WERI-Rb-1 (cell line): Measurements from ENCODE around the gene MAP3K4.

Source experiments
- DNase-seq: peaks from one replicate; pipeline ENCODE4 v3.0.0-alpha.2; 2020
- H3K27ac ChIP-seq: fragments of 250-450 bp; sonication (Bioruptor Pico); 2 replicates; pipeline ENCODE4 v1.5.1; 2020; ENCODE audit warnings: mild to moderate bottlenecking, moderate library complexity
- H3K27me3 ChIP-seq: fragments of 250-450 bp; sonication (Bioruptor Pico); 2 replicates; pipeline ENCODE4 v1.5.1; 2021; ENCODE audit warnings: mild to moderate bottlenecking, low read depth, moderate library complexity; ENCODE audit not compliant: insufficient read depth, severe bottlenecking
- H3K36me3 ChIP-seq: fragments of 250-450 bp; sonication (Bioruptor Pico); 2 replicates; pipeline ENCODE4 v1.5.1; 2020; ENCODE audit warnings: mild to moderate bottlenecking, moderate library complexity
- H3K4me3 ChIP-seq: 2 replicates; pipeline ENCODE4 v1.5.1; 2011; ENCODE audit warnings: low read depth, mild to moderate bottlenecking, control low read depth, low read length
- H3K9me3 ChIP-seq: fragments of 250-450 bp; sonication (Bioruptor Pico); 2 replicates; pipeline ENCODE4 v1.5.1; 2021; ENCODE audit warnings: mild to moderate bottlenecking, moderate library complexity; ENCODE audit not compliant: severe bottlenecking
- TF ChIP-seq, protein P1 (sequence below): IDR thresholded peaks from 2 replicates; pipeline ENCODE4 v1.5.1; 2011; ENCODE audit warnings: low read depth, mild to moderate bottlenecking, control low read depth, inconsistent platforms, low read length

MAP3K4 gene

DNA sequence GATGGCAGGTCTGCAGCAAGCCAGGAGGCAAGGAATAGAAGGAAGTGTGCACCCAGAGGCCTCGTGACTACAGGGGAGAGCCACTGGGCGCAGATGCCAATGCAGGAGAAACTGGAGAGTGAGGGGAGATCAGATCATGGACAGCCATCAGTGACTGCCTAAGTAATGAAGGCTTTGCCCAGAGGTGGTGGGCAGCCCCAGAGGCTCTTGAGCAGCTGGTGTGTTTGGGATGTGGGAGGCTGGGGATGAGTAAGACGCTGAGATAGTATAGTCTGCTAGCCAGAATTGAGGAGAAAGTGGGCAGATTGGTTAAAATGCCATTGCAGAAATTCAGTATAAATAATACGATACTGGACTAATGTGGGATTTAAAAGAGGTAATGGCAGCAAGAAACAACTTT lies 111.9 kb downstream of the MAP3K4 start:
- TF ChIP-seq, protein P1, sequence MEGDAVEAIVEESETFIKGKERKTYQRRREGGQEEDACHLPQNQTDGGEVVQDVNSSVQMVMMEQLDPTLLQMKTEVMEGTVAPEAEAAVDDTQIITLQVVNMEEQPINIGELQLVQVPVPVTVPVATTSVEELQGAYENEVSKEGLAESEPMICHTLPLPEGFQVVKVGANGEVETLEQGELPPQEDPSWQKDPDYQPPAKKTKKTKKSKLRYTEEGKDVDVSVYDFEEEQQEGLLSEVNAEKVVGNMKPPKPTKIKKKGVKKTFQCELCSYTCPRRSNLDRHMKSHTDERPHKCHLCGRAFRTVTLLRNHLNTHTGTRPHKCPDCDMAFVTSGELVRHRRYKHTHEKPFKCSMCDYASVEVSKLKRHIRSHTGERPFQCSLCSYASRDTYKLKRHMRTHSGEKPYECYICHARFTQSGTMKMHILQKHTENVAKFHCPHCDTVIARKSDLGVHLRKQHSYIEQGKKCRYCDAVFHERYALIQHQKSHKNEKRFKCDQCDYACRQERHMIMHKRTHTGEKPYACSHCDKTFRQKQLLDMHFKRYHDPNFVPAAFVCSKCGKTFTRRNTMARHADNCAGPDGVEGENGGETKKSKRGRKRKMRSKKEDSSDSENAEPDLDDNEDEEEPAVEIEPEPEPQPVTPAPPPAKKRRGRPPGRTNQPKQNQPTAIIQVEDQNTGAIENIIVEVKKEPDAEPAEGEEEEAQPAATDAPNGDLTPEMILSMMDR, result no peak
- no peak overlapping the region for H3K27ac ChIP-seq
- no peak overlapping the region for H3K4me3 ChIP-seq
- no peak for DNase-seq
- H3K9me3 ChIP-seq, result no peaks in the 10 kb centered on the region
- H3K27me3 ChIP-seq, result no peaks in the 10 kb centered on the region
- H3K36me3 ChIP-seq, result peaks cover 34% of the 10 kb centered on the region

DNA sequence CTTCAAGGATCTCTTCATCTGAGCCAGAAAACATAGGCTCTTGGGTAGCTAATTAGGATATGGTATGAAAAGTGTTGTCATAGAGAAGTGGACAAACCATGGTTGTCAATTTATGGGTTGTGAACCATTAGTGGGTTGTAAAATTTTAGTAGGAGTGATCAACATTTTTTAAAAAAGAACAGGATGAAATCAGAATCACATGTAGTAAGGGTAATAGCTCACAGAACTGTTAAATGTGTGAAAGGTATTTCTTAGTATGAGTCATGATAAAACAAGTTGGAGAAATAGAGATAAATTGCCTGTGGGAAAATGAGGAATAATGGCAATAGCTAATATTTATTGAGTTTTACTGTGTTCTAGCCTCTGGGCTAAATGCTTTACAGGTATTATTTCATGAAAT lies 113.4 kb downstream of the MAP3K4 start:
- Histone ChIP-seq H3K9me3 (no peaks in the 10 kb centered on the region), H3K4me3 (no peak overlapping the region), H3K27ac (no peak overlapping the region), H3K27me3 (no peaks in the 10 kb centered on the region), H3K36me3 (peaks cover 43% of the 10 kb centered on the region)
- no peak for DNase-seq
- TF ChIP-seq, protein P1, result no peak

DNA sequence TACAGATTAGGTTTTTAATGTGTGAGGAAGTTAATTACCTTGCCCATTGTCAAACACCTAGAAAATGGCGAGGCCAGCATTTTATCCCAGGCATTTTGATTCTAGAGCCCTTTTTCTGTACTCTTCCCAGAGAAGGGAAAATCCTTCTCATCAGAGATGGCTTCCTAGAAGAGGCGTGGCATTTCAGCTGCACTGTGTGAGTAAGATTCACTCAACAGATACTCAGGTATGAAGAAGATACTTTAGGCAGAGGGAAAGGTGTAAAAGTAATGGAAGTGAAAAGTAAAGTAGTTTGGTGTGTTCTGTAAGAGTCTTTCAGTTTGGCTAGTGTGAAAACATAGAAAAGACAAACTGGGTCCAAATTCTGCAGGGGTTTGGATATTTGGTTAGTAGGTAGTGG lies 113.8 kb downstream of the MAP3K4 start:
- no peak for DNase-seq
- no peak overlapping the region for H3K27ac ChIP-seq
- H3K9me3 ChIP-seq, result no peaks in the 10 kb centered on the region
- H3K36me3 ChIP-seq, result peaks cover 44% of the 10 kb centered on the region
- TF ChIP-seq, protein P1, result no peak
- H3K4me3 ChIP-seq, result no peak overlapping the region
- H3K27me3 ChIP-seq, result no peaks in the 10 kb centered on the region

DNA sequence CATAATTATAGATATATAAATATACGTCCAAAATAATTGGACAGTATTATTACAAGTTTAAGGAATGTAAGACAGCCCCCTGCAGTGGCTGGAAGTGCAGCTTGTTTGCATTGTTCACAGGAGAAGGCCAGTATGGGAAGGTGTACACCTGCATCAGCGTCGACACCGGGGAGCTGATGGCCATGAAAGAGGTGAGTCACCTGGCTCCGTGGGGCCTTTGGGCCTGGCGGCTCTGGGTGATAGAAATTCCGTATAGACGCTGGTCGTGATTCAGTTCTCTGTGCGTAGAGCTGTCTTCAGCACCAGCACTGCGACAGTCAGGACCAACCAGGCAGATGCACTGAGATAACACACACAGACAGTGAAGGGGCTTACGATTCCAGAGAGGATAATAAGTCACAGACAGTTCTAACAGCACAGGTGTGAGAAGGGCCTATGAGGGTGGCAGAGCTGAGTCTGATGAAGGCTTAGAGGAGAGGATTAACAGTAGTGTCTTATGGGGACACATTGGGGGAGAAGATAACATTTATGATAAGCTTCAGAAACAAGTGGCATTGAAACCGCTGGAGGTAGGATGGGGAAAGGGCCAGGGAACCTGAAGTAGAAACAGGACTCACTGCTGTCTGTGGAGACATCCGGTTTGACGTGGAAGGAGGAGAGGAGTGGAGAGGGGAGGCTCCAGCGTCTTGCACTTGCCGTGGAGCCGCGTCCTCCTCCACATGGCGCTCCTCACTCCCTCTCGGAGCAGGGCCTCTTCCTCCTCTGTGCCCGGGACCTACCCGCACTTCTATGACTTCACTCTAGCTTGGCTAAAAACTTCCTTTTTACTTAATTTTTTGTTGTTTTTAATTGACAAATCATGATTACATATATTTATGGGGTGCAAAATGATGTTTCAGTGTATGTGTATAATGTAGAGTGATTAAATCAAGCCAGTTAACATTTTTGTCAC lies 116.5 kb downstream of the MAP3K4 start:
- Histone ChIP-seq H3K4me3 (no peak overlapping the region), H3K36me3 (peaks cover 64% of the 10 kb centered on the region), H3K27me3 (no peaks in the 10 kb centered on the region), H3K9me3 (no peaks in the 10 kb centered on the region), H3K27ac (peak overlapping the region; percentile 42)
- TF ChIP-seq, protein P1, result no peak
- DNase-seq, result peak; percentile 68

DNA sequence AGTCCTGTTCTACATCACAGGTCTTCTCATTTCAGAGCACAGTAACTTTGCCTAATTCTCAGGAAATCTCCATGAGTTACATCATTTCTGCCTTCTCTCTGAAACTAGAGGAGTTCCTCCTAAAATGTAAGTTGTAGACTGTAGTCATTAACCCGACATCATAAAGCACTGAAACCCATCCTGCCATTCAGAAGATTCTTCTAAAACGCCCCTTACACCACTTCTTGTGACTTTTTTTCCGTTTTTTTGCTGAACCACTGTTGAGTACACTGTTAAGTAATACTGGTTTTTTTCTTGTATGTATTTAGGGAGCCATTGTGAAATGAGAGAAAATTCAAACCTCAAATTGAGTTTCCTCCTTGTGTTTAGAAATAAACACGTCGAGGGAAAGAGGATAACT lies 117.3 kb downstream of the MAP3K4 start:
- no peak for DNase-seq
- H3K27ac ChIP-seq, result no peak overlapping the region
- H3K9me3 ChIP-seq, result no peaks in the 10 kb centered on the region
- TF ChIP-seq, protein P1, result no peak
- no peak overlapping the region for H3K4me3 ChIP-seq
- peaks cover 62% of the 10 kb centered on the region for H3K36me3 ChIP-seq
- H3K27me3 ChIP-seq, result no peaks in the 10 kb centered on the region
